ENCODE measurements around the gene SPP1. TPM values are rescaled to one million over a fixed set of nuclear protein-coding genes. Genes with fewer than 3 reads are reported as not detected.

The SPP1 gene
- total RNA-seq, result 5.6 and 6.5 TPM in 2 replicates
- long read RNA-seq, transcript SPP1-203 (7 exons, 1,473 nt), result major isoform, 19 of 21 reads
- long read RNA-seq, partial matches to known transcripts, result 0 of 21 reads
- long read RNA-seq, other reads (novel, unspliced or antisense), result 0 of 21 reads

GRCh38 chr4:87975466-87975865 lies at the start of gene SPP1:
TSS of gene SPP1 (plus strand) at chr4:87975714. CDS start at chr4:87976896, 1,182 bp downstream.
- Mint-ChIP-seq H3K36me3 (ENCODE audit: unreplicated experiment) (no peaks in the 10 kb centered on the region), H3K27ac (ENCODE audit: unreplicated experiment) (no peak within 1 kb of the TSS), H3K4me3 (ENCODE audit: unreplicated experiment) (no peak within 1 kb of the TSS), H3K4me1 (ENCODE audit: unreplicated experiment) (peaks cover 13% of the 10 kb centered on the region), H3K9me3 (ENCODE audit: unreplicated experiment) (no peaks in the 10 kb centered on the region), H3K27me3 (ENCODE audit: unreplicated experiment) (peaks cover 13% of the 10 kb centered on the region)
- TF ChIP-seq CTCF (IDR thresholded peaks at IDR 0.05), result no peak
- DNase-seq (ENCODE audit: extremely low spot score, unreplicated experiment), result no peak

DNA sequence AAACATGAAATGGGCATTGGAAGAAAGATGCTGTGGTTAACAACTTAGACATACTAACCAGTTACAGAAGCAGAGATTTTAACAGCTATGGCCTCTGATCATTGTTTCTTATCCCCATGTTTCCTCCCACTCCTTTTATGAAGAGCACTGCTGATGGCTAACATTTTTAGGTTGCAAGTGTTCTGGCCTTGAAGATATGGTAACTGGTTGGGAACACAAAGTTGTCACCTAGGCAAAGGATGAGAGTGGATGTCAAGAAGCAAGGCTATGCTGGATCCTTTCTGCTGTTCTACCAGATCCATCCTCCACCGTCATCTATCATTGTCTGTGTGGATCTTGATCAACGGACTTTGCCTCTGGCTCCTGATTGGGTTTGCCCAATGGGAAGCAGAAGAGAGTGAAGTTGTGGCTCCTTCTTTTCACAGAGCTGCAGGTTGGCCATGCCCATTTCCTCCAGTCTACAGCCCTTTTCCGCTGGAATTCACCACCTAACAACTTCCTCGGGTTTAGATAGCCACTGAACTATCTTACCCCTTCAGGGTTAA lies 48.9 kb upstream of the SPP1 start:
- H3K27me3 Mint-ChIP-seq (ENCODE audit: unreplicated experiment), result peaks cover 24% of the 10 kb centered on the region
- H3K36me3 Mint-ChIP-seq (ENCODE audit: unreplicated experiment), result peaks cover 2% of the 10 kb centered on the region
- no peak overlapping the region for H3K27ac Mint-ChIP-seq (ENCODE audit: unreplicated experiment)
- H3K4me1 Mint-ChIP-seq (ENCODE audit: unreplicated experiment), result no peaks in the 10 kb centered on the region
- H3K4me3 Mint-ChIP-seq (ENCODE audit: unreplicated experiment), result no peak overlapping the region
- no peak for DNase-seq (ENCODE audit: extremely low spot score, unreplicated experiment)
- H3K9me3 Mint-ChIP-seq (ENCODE audit: unreplicated experiment), result peaks cover 5% of the 10 kb centered on the region
- TF ChIP-seq CTCF (IDR thresholded peaks at IDR 0.05), result no peak

- H3K36me3 Mint-ChIP-seq (ENCODE audit: unreplicated experiment), result peaks cover 2% of the 10 kb centered on the region
- no peaks in the 10 kb centered on the region for H3K4me1 Mint-ChIP-seq (ENCODE audit: unreplicated experiment)
- DNase-seq (ENCODE audit: extremely low spot score, unreplicated experiment), result no peak
- peaks cover 5% of the 10 kb centered on the region for H3K9me3 Mint-ChIP-seq (ENCODE audit: unreplicated experiment)
- H3K27ac Mint-ChIP-seq (ENCODE audit: unreplicated experiment), result no peak overlapping the region
- no peak overlapping the region for H3K4me3 Mint-ChIP-seq (ENCODE audit: unreplicated experiment)
- no peak for TF ChIP-seq CTCF (IDR thresholded peaks at IDR 0.05)
- H3K27me3 Mint-ChIP-seq (ENCODE audit: unreplicated experiment), result peaks cover 10% of the 10 kb centered on the region
Measured at GRCh38 chr4:87930629-87931028, 44.9 kb upstream of the SPP1 start.

GRCh38 chr4:87931932-87932331 lies 43.6 kb upstream of the SPP1 start:
- Mint-ChIP-seq H3K36me3 (ENCODE audit: unreplicated experiment) (peaks cover 2% of the 10 kb centered on the region), H3K4me1 (ENCODE audit: unreplicated experiment) (no peaks in the 10 kb centered on the region), H3K9me3 (ENCODE audit: unreplicated experiment) (peaks cover 5% of the 10 kb centered on the region), H3K27ac (ENCODE audit: unreplicated experiment) (no peak overlapping the region), H3K4me3 (ENCODE audit: unreplicated experiment) (no peak overlapping the region), H3K27me3 (ENCODE audit: unreplicated experiment) (peaks cover 8% of the 10 kb centered on the region)
- TF ChIP-seq CTCF (IDR thresholded peaks at IDR 0.05), result no peak
- DNase-seq (ENCODE audit: extremely low spot score, unreplicated experiment), result no peak

- Mint-ChIP-seq H3K27ac (ENCODE audit: unreplicated experiment) (no peak overlapping the region), H3K4me3 (ENCODE audit: unreplicated experiment) (no peak overlapping the region), H3K9me3 (ENCODE audit: unreplicated experiment) (peaks cover 5% of the 10 kb centered on the region), H3K36me3 (ENCODE audit: unreplicated experiment) (peaks cover 2% of the 10 kb centered on the region), H3K4me1 (ENCODE audit: unreplicated experiment) (no peaks in the 10 kb centered on the region), H3K27me3 (ENCODE audit: unreplicated experiment) (peaks cover 8% of the 10 kb centered on the region)
- TF ChIP-seq CTCF (IDR thresholded peaks at IDR 0.05), result no peak
- DNase-seq (ENCODE audit: extremely low spot score, unreplicated experiment), result no peak
Measured at GRCh38 chr4:87932718-87933141, 42.8 kb upstream of the SPP1 start.
